Stimulated activated CD4-positive, alpha-beta T cell treated with anti-CD3 and anti-CD28 coated beads, Interleukin-2, amount 100 ng/mL, for 4 hours (primary cell): Measurements from ENCODE around the gene FAM187B.

Source experiments
- DNase-seq: peaks from one replicate; pipeline ENCODE4 v3.0.0-alpha.2; 2020; ENCODE audit warnings: low read depth

FAM187B gene

GRCh38 chr19:35178701-35179100 lies 49.8 kb downstream of the FAM187B start:
- DNase-seq = no peak

GRCh38 chr19:35177377-35178274 lies 50.9 kb downstream of the FAM187B start:
- no peak for DNase-seq

GRCh38 chr19:35176181-35176570 lies 52.4 kb downstream of the FAM187B start:
- no peak for DNase-seq
